Common myeloid progenitor, CD34-positive (primary cell): ENCODE measurements around the gene MIEF1.

Experiments
- CTCF ChIA-PET: fragments of 350-600 bp; sonication (Branson Sonifier 250); formaldehyde crosslinking; loops from one replicate; lab custom pipeline; 2021; ENCODE audit warnings: antibody characterized with exemption; lab: Charles Lee
- POLR2A ChIA-PET: fragments of 350-600 bp; sonication (Branson Sonifier 250); formaldehyde crosslinking; loops from one replicate; lab custom pipeline; 2021; ENCODE audit warnings: antibody characterized with exemption; lab: Charles Lee
- DNase-seq, 3 donors: peaks; one replicate each; pipeline versions ENCODE4 v3.0.0 to v3.0.0-alpha.2; 2013
- H3K27ac ChIP-seq, 2 experiments: 1 replicate in 1 of 2; 2 replicates in 1 of 2; pipeline ENCODE4 v1.7.0; 2013; ENCODE audit warnings: inconsistent platforms in 2 of 2, low read length in 2 of 2, mild to moderate bottlenecking in 2 of 2, low read depth in 1 of 2, moderate library complexity in 1 of 2; ENCODE audit not compliant: severe bottlenecking in 2 of 2, insufficient read depth in 1 of 2, poor library complexity in 1 of 2
- H3K27me3 ChIP-seq, 5 experiments: replicated peaks in 2 of 5; 1 replicate in 3 of 5; 2 replicates in 2 of 5; pipeline versions ENCODE4 v1.6.1 to v1.7.0; 2013; ENCODE audit warnings: low read length in 4 of 5, mild to moderate bottlenecking in 2 of 5, moderate library complexity in 2 of 5, inconsistent platforms in 1 of 5; ENCODE audit not compliant: insufficient read depth in 5 of 5, control insufficient read depth in 4 of 5
- H3K36me3 ChIP-seq, 4 experiments: 1 replicate in 2 of 4; 2 replicates in 2 of 4; pipeline versions ENCODE4 v1.6.1 to v1.7.0; 2013; ENCODE audit warnings: low read length in 3 of 4, control low read depth in 1 of 4, mild to moderate bottlenecking in 1 of 4; ENCODE audit not compliant: control insufficient read depth in 4 of 4, insufficient read depth in 4 of 4
- H3K4me1 ChIP-seq, 4 experiments: 1 replicate in 3 of 4; 2 replicates in 1 of 4; pipeline versions ENCODE4 v1.6.1 to v1.7.1; 2013; ENCODE audit warnings: low read length in 3 of 4, mild to moderate bottlenecking in 3 of 4, control low read depth in 1 of 4, inconsistent platforms in 1 of 4, moderate library complexity in 1 of 4; ENCODE audit not compliant: control insufficient read depth in 4 of 4, insufficient read depth in 4 of 4; ENCODE audit errors: control extremely low read depth in 1 of 4
- H3K4me3 ChIP-seq, 7 experiments: 1 replicate in 4 of 7; 2 replicates in 3 of 7; pipeline versions ENCODE4 v1.5.1 to v1.7.0; 2013; ENCODE audit warnings: mild to moderate bottlenecking in 7 of 7, low read length in 6 of 7, moderate library complexity in 6 of 7, inconsistent platforms in 2 of 7, low read depth in 2 of 7, control low read depth in 1 of 7; ENCODE audit not compliant: insufficient read depth in 4 of 7, control insufficient read depth in 1 of 7; ENCODE audit errors: extremely low read depth in 1 of 7
- H3K9me3 ChIP-seq, 5 experiments: 1 replicate in 4 of 5; 2 replicates in 1 of 5; pipeline versions ENCODE4 v1.6.1 to v1.7.1; 2013; ENCODE audit warnings: low read length in 4 of 5, mild to moderate bottlenecking in 2 of 5, inconsistent platforms in 1 of 5, low read depth in 1 of 5, moderate library complexity in 1 of 5; ENCODE audit not compliant: control insufficient read depth in 4 of 5, insufficient read depth in 2 of 5; ENCODE audit errors: control extremely low read depth in 1 of 5
- WGBS: methylation state at CpG from one replicate; pipeline ENCODE4 v1.1.5; 2013; ENCODE audit not compliant: insufficient coverage; 5-methylcytosine and 5-hydroxymethylcytosine counted together

The MIEF1 gene

GRCh38 chr22:39517470-39517869 lies 15.4 kb downstream of the MIEF1 start:
- POLR2A ChIA-PET = interaction anchor here (1.1 kb wide), 1 partner anchor 16 kb away, joined by 3 read pairs; the partner anchor contains the start of gene MIEF1

GRCh38 chr22:39518144-39518786 lies 16.2 kb downstream of the MIEF1 start:
- POLR2A ChIA-PET = interaction anchor here (1.1 kb wide), 1 partner anchor 16 kb away, joined by 3 read pairs; the partner anchor contains the start of gene MIEF1
- peak in 1 of 3 donors; percentile 36 for DNase-seq
- 63% methylated on average over 1 of the region's 5 CpGs for WGBS
- H3K4me3 ChIP-seq = peak overlapping the region in 2 of 7 experiments; percentile 94 to 95
- H3K27me3 ChIP-seq = no peaks in the 10 kb centered on the region
- CTCF ChIA-PET = interaction anchor here (0.9 to 13.0 kb wide), 6 partner anchors 7 to 198 kb away, joined by 3 to 254 read pairs (median 24); partner anchors contain the start of gene MIEF1
- H3K27ac ChIP-seq = peak overlapping the region in 1 of 2 experiments; percentile 99
- H3K4me1 ChIP-seq = peaks cover 11 to 41% (median 36%) of the 10 kb centered on the region in 4 experiments
- peaks cover 6 to 69% (median 50%) of the 10 kb centered on the region in 4 experiments for H3K36me3 ChIP-seq
- H3K9me3 ChIP-seq = no peaks in the 10 kb centered on the region

More at GRCh38 chr22:39517470-39517869, 15.4 kb downstream of the MIEF1 start:
- WGBS = 96% methylated on average over 3 of the region's 3 CpGs
- CTCF ChIA-PET = interaction anchor here (0.6 to 13.0 kb wide), 10 partner anchors 8 to 810 kb away, joined by 3 to 254 read pairs (median 3); partner anchors contain the start of gene MIEF1
- Histone ChIP-seq H3K4me1 (peaks cover 5 to 33% (median 30%) of the 10 kb centered on the region in 4 experiments), H3K27ac (peak overlapping the region in 1 of 2 experiments; percentile 99), H3K9me3 (no peaks in the 10 kb centered on the region), H3K36me3 (peaks cover 4 to 62% (median 47%) of the 10 kb centered on the region in 4 experiments), H3K4me3 (no peak overlapping the region), H3K27me3 (no peaks in the 10 kb centered on the region)
- DNase-seq = no peak

DNA sequence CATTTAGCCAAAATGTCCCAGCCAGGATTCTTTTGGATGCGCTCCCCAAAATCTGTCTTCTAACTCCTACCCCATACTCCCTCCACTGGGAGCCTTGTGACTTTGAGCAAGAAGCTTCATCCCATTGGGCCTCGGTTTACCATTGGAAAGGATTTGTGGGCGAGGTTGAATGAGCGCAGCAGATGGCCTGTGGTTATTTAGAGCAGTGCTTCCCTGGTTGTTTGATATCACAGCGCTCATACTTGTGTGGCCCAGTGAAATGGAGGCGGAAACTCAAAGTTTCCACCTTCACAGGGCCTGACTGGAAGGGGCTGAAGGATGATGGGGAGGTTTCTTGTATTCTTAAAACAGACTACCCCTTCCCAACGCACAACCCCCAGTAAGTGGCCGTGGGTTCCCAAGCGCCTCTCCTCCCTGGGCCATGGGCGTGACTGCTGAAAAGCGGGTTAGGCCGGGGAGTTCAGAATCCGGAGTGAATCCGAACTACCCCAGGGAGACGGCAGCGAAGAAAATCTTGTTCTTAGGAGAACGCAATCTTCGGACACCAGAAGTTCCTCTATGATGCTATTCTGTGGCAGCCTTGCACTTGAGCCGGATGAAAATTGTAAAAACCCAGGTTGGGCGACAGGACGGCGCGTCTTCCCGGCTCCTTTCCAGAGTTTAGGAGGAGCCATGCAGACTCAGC lies 17.0 kb downstream of the MIEF1 start:
- Histone ChIP-seq H3K27me3 (no peaks in the 10 kb centered on the region), H3K4me3 (peak overlapping the region; percentile 57 to 97 (median 95)), H3K9me3 (no peaks in the 10 kb centered on the region), H3K36me3 (peaks cover 8 to 66% (median 46%) of the 10 kb centered on the region in 4 experiments), H3K4me1 (peaks cover 11 to 46% (median 41%) of the 10 kb centered on the region in 4 experiments), H3K27ac (peak overlapping the region; percentile 96 to 99)
- CTCF ChIA-PET = interaction anchor here (1.0 to 13.0 kb wide), 7 partner anchors 8 to 26 kb away, joined by 5 to 254 read pairs (median 17); a partner anchor contains a TSS
- 7% methylated on average over 19 of the region's 24 CpGs for whole genome bisulfite sequencing
- POLR2A ChIA-PET = interaction anchor here (0.6 to 1.7 kb wide), 9 partner anchors 10 to 525 kb away, joined by 3 to 17 read pairs (median 3); partner anchors contain the start of genes MIEF1 and RPL3
- DNase-seq = peak in 2 of 3 donors; percentile 58 to 66

- Histone ChIP-seq H3K9me3 (no peaks in the 10 kb centered on the region), H3K36me3 (peaks cover 12 to 66% (median 46%) of the 10 kb centered on the region in 4 experiments), H3K27me3 (no peaks in the 10 kb centered on the region), H3K27ac (peak overlapping the region; percentile 96 to 99), H3K4me1 (peaks cover 11 to 51% (median 46%) of the 10 kb centered on the region in 4 experiments), H3K4me3 (peak overlapping the region; percentile 57 to 97 (median 95))
- CTCF ChIA-PET = interaction anchor here (0.6 to 2.0 kb wide), 6 partner anchors 9 to 176 kb away, joined by 3 to 17 read pairs (median 5); no protein-coding TSS in a partner anchor
- POLR2A ChIA-PET = interaction anchor here (0.6 to 1.7 kb wide), 11 partner anchors 10 to 524 kb away, joined by 3 to 17 read pairs (median 3); partner anchors contain the start of genes MIEF1, RPL3 and RPS19BP1
- 0% methylated on average over 37 of the region's 47 CpGs for WGBS
- peak; percentile 99 to 100 (median 100) for DNase-seq
Observed at GRCh38 chr22:39519681-39520225, 17.7 kb downstream of the MIEF1 start.

- no peak for DNase-seq
- peaks cover 8 to 66% (median 44%) of the 10 kb centered on the region in 4 experiments for H3K36me3 ChIP-seq
- no peaks in the 10 kb centered on the region for H3K27me3 ChIP-seq
- POLR2A ChIA-PET = interaction anchor here (0.6 to 1.7 kb wide), 12 partner anchors 9 to 523 kb away, joined by 3 to 17 read pairs (median 3); partner anchors contain the start of genes MIEF1, RPL3 and RPS19BP1
- H3K27ac ChIP-seq = peak within 1 kb of the TSS; percentile 96 to 99
- H3K9me3 ChIP-seq = no peaks in the 10 kb centered on the region
- H3K4me3 ChIP-seq = peak within 1 kb of the TSS; percentile 93 to 97 (median 95)
- under 1% methylated on average over 80 of the region's 86 CpGs for WGBS
- CTCF ChIA-PET = interaction anchor here (0.6 to 2.0 kb wide), 6 partner anchors 10 to 177 kb away, joined by 3 to 17 read pairs (median 5); no protein-coding TSS in a partner anchor
- peaks cover 11 to 56% (median 52%) of the 10 kb centered on the region in 4 experiments for H3K4me1 ChIP-seq
Observed at GRCh38 chr22:39520226-39521105, 18.4 kb downstream of the MIEF1 start, which contains the start of gene ATF4. Gene ATF4, plus strand, starts transcription at chr22:39520562. Its CDS starts 884 bp downstream, at chr22:39521446.
